Erythroblast (primary cell): ENCODE data around the gene PRR35.

Experiments used
- GATA1 ChIP-seq: IDR thresholded peaks from 2 replicates; pipeline ENCODE4 v1.6.1; 2011; ENCODE audit warnings: low read depth, mild to moderate bottlenecking, control low read depth, low read length, moderate library complexity
- POLR2A ChIP-seq: IDR thresholded peaks from 2 replicates; pipeline ENCODE4 v1.6.1; 2011; ENCODE audit warnings: mild to moderate bottlenecking, low read length

DNA sequence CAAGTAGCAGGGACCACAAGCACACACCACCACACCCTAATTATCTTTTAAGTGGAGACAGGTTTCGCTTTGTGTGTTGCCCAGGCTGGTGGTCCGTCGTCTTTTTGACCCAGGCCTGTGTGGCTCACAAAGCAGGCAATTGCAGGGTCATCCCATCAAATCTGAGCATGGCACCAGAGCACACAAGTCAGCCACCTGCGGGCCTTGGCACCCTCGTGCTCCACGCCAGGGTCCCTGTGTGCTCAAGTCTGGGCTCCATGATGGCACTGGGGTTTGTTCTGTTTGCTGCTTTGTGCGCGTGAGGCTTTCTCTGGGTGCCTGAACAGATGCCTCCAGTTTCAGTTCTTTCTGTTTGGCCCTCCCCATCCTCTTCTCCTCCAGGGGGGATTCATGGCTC, 35.1 kb upstream of the PRR35 start:
- TF ChIP-seq POLR2A (no peak), GATA1 (no peak)
